K562 (cell line): ENCODE results near the gene KCNK7. TPM values are rescaled to one million over a fixed set of nuclear protein-coding genes. Genes with fewer than 3 reads are reported as not detected.

ENCODE experiments used
- AFF4 ChIP-seq: sonication (generic); formaldehyde crosslinking; IDR thresholded peaks from 2 replicates; pipeline ENCODE4 v1.8.0; 2023; ENCODE audit warnings: mild to moderate bottlenecking, missing genetic modification reagents
- CHD4 ChIP-seq: fragments of 200-600 bp; sonication (generic); IDR thresholded peaks from 3 replicates; pipeline ENCODE4 v1.6.1; 2012; ENCODE audit warnings: low read depth, mild to moderate bottlenecking, mixed read lengths, low read length, inconsistent platforms; ENCODE audit not compliant: insufficient read depth, insufficient replicate concordance, poor library complexity, severe bottlenecking
- HMGXB4 ChIP-seq: sonication (generic); formaldehyde crosslinking; IDR thresholded peaks from 2 replicates; pipeline ENCODE4 v1.8.1; 2023; ENCODE audit warnings: mild to moderate bottlenecking, missing genetic modification reagents
- HNRNPUL1 ChIP-seq: fragments of 200-400 bp; formaldehyde crosslinking; IDR thresholded peaks from 2 replicates; pipeline ENCODE4 v1.6.1; 2017; ENCODE audit warnings: low read length
- KAT7 ChIP-seq: sonication (generic); formaldehyde crosslinking; IDR thresholded peaks from 2 replicates; pipeline ENCODE4 v1.8.0; 2022; ENCODE audit warnings: missing genetic modification reagents, mild to moderate bottlenecking, borderline replicate concordance
- MCM2 ChIP-seq: fragments of 450-650 bp; IDR thresholded peaks from 2 replicates; pipeline ENCODE4 v1.6.1; 2017; ENCODE audit warnings: low read depth, mild to moderate bottlenecking
- MED1 ChIP-seq: sonication (generic); formaldehyde crosslinking; IDR thresholded peaks from 2 replicates; pipeline ENCODE4 v1.8.1; 2023; ENCODE audit warnings: missing genetic modification reagents, borderline replicate concordance
- MEIS2 ChIP-seq: fragments of 450-650 bp; IDR thresholded peaks from 2 replicates; pipeline ENCODE4 v1.6.1; 2014; ENCODE audit warnings: mild to moderate bottlenecking; ENCODE audit not compliant: partially characterized antibody
- MTA2 ChIP-seq: fragments of 450-650 bp; IDR thresholded peaks from 2 replicates; pipeline ENCODE4 v1.6.1; 2016; ENCODE audit warnings: low read depth
- NKRF ChIP-seq: fragments of 450-650 bp; IDR thresholded peaks from 2 replicates; pipeline ENCODE4 v1.6.1; 2016; ENCODE audit warnings: borderline replicate concordance
- PHTF2 ChIP-seq: fragments of 250-450 bp; sonication (Bioruptor Pico); IDR thresholded peaks from 2 replicates; pipeline ENCODE4 v1.5.0; 2021; ENCODE audit warnings: mild to moderate bottlenecking
- RBM17 ChIP-seq: fragments of 200-400 bp; formaldehyde crosslinking; IDR thresholded peaks from 2 replicates; pipeline ENCODE4 v1.6.1; 2017; ENCODE audit warnings: low read depth, mild to moderate bottlenecking, low read length, borderline replicate concordance
- ZBTB33 ChIP-seq: sonication (generic); formaldehyde crosslinking; IDR thresholded peaks from 2 replicates; pipeline ENCODE4 v1.8.1; 2023; ENCODE audit warnings: mild to moderate bottlenecking, missing genetic modification reagents
- ZNF134 ChIP-seq: fragments of 250-450 bp; sonication (Bioruptor Pico); conservative IDR thresholded peaks from 2 replicates; pipeline ENCODE4 v1.4.0; 2020
- ZNF184 ChIP-seq: sonication (generic); formaldehyde crosslinking; IDR thresholded peaks from 2 replicates; pipeline ENCODE4 v1.5.0; 2020; ENCODE audit warnings: missing genetic modification reagents
- ZNF212 ChIP-seq: fragments of 450-650 bp; formaldehyde crosslinking; IDR thresholded peaks from 2 replicates; pipeline ENCODE4 v1.4.0; 2020; ENCODE audit warnings: mild to moderate bottlenecking
- polyA plus RNA-seq, 8 experiments: library from polyadenylated mRNA; depleted of rRNA in 4 of 8; stranded (reverse) in 5 of 8; unstranded in 3 of 8; fragments of >200 nt; fragmentation: Nextera tagmentation in 2 of 8; fragmentation: Illumina TruSeq in 1 of 8; extraction: Ambion mirVana in 2 of 8; extraction: Trizol in 1 of 8; gene quantifications; 2 replicates each; pipeline versions ENCODE4 v1.2.1 to v1.2.3, GENCODE V29; 2011 to 2014; ENCODE audit warnings: inconsistent platforms in 1 of 8, missing spikeins in 1 of 8
- total RNA-seq, 7 experiments: library from RNA; depleted of rRNA in 6 of 7; stranded (reverse); fragments of >200 nt in 6 of 7; fragmentation: Illumina TruSeq in 2 of 7; extraction: Trizol in 2 of 7; gene quantifications; 2 replicates each; pipeline versions ENCODE4 v1.2.1 to v1.2.3, GENCODE V29; 2011 to 2021; ENCODE audit warnings: low replicate concordance in 1 of 7

Gene KCNK7
- total and polyA plus RNA-seq, 9 of the 15 experiments (the other 6 are each of a cell fraction or from before 2014, with no cell fraction given) = 0.07 to 0.40 TPM; not detected in 7

- TF ChIP-seq NKRF = no peak
- no peak for TF ChIP-seq HNRNPUL1
- TF ChIP-seq ZBTB33 = peak; percentile 86
- TF ChIP-seq MCM2 = no peak
- TF ChIP-seq MTA2 = no peak
- no peak for TF ChIP-seq ZNF212 (CRISPR knock-in tag)
- no peak for TF ChIP-seq MEIS2
- TF ChIP-seq MED1 = no peak
- TF ChIP-seq KAT7 = no peak
- TF ChIP-seq HMGXB4 (CRISPR knock-in tag) = no peak
- no peak for TF ChIP-seq ZNF184 (CRISPR knock-in tag)
- no peak for TF ChIP-seq CHD4
- no peak for TF ChIP-seq ZNF134 (CRISPR knock-in tag)
- TF ChIP-seq PHTF2 (CRISPR knock-in tag) = no peak
- no peak for TF ChIP-seq AFF4 (CRISPR knock-in tag)
- TF ChIP-seq RBM17 = no peak
These were observed 10.0 kb downstream of the KCNK7 start (continued) for GRCh38 chr11:65585396-65586246.
